OCI-LY7 (cell line): ENCODE measurements around the gene CYTH3. TPM values are rescaled to one million over a fixed set of nuclear protein-coding genes. Genes with fewer than 3 reads are reported as not detected.

Source experiments
- Bru-seq: library from RNA; stranded (reverse); fragments of 400-500 nt; gene quantifications from one replicate; lab custom pipeline; 2021; lab: Mats Ljungman, UMichigan
- BruChase-seq, 2 experiments: library from RNA; stranded (reverse); fragments of 400-500 nt; gene quantifications; one replicate each; lab custom pipeline; 2021; lab: Mats Ljungman, UMichigan
- BruUV-seq: library from RNA; stranded (reverse); fragments of 400-500 nt; replicated peaks from 2 replicates; lab custom pipeline; 2021; lab: Mats Ljungman, UMichigan
- CTCF ChIA-PET: fragments of 300-600 bp; sonication (Branson Sonifier 250); formaldehyde crosslinking; loops from one replicate; lab custom pipeline; 2022; ENCODE audit warnings: antibody characterized with exemption; ENCODE audit not compliant: unreplicated experiment; lab: Charles Lee
- POLR2A ChIA-PET: fragments of 300-600 bp; sonication (Branson Sonifier 250); formaldehyde crosslinking; loops from one replicate; lab custom pipeline; 2022; ENCODE audit warnings: antibody characterized with exemption; lab: Charles Lee
- DNase-seq: peaks from one replicate; pipeline ENCODE4 v3.0.0-alpha.2; 2015; ENCODE audit warnings: low spot score
- H2AFZ ChIP-seq: fragments of 200-600 bp; sonication (generic), shearing (Covaris generic); 2 replicates; pipeline ENCODE4 v1.6.1; 2014; ENCODE audit warnings: mild to moderate bottlenecking, antibody characterized with exemption, low read length, moderate library complexity
- H3K27ac ChIP-seq: fragments of 200-600 bp; sonication (generic); 2 replicates; pipeline ENCODE4 v1.5.1; 2014; ENCODE audit warnings: mixed run types, low read depth, mild to moderate bottlenecking, moderate library complexity, low read length, inconsistent platforms; ENCODE audit not compliant: poor library complexity, severe bottlenecking
- H3K36me3 ChIP-seq: fragments of 200-600 bp; sonication (generic); 2 replicates; pipeline ENCODE4 v1.6.1; 2014; ENCODE audit warnings: mild to moderate bottlenecking, antibody characterized with exemption, low read length, moderate library complexity, mixed read lengths; ENCODE audit not compliant: insufficient read depth
- H3K4me1 ChIP-seq: fragments of 200-600 bp; sonication (generic); 2 replicates; pipeline ENCODE4 v1.5.1; 2014; ENCODE audit warnings: mild to moderate bottlenecking, low read length; ENCODE audit not compliant: insufficient read depth, poor library complexity, severe bottlenecking
- H3K4me2 ChIP-seq: fragments of 200-600 bp; sonication (generic); 2 replicates; pipeline ENCODE4 v1.6.1; 2014; ENCODE audit warnings: mild to moderate bottlenecking, low read length
- H3K4me3 ChIP-seq: fragments of 200-600 bp; sonication (generic); 2 replicates; pipeline ENCODE4 v1.5.1; 2014; ENCODE audit warnings: mild to moderate bottlenecking, low read depth, low read length; ENCODE audit not compliant: poor library complexity, severe bottlenecking
- H3K79me2 ChIP-seq: fragments of 200-600 bp; sonication (generic); 2 replicates; pipeline ENCODE4 v1.6.1; 2016; ENCODE audit warnings: low read depth, mild to moderate bottlenecking, low read length, moderate library complexity, mixed read lengths; ENCODE audit not compliant: insufficient read depth
- H3K9me2 ChIP-seq: fragments of 200-600 bp; sonication (generic); 2 replicates; pipeline ENCODE4 v1.6.1; 2016; ENCODE audit warnings: mild to moderate bottlenecking, low read length, mixed read lengths; ENCODE audit not compliant: insufficient read depth
- H3K9me3 ChIP-seq: fragments of 200-600 bp; sonication (generic); 2 replicates; pipeline ENCODE4 v1.6.1; 2014; ENCODE audit warnings: mild to moderate bottlenecking, mixed run types, low read length, mixed read lengths
- H4K20me1 ChIP-seq: fragments of 200-600 bp; sonication (generic); 2 replicates; pipeline ENCODE4 v1.6.1; 2014; ENCODE audit warnings: mild to moderate bottlenecking, antibody characterized with exemption, low read length, moderate library complexity, mixed read lengths; ENCODE audit not compliant: insufficient read depth
- EZH2phosphoT487 ChIP-seq: fragments of 200-600 bp; sonication (generic); IDR thresholded peaks from 2 replicates; pipeline ENCODE4 v1.6.1; 2018; ENCODE audit warnings: low read depth, borderline replicate concordance, mild to moderate bottlenecking, mixed run types, antibody characterized with exemption, low read length, moderate library complexity, mixed read lengths
- intact Hi-C: fragments of 100-400 bp; cut with micrococcal nuclease; formaldehyde crosslinking; loops from one replicate; pipeline ENCODE4 v1.10.0; 2022; ENCODE audit not compliant: unreplicated experiment
- long read RNA-seq: library from polyadenylated mRNA; stranded (forward); transcript quantifications from one replicate; pipeline ENCODE4 v2.0.0, GENCODE V29; 2022
- total RNA-seq, 2 experiments: library from RNA; depleted of rRNA in 1 of 2; stranded (reverse); fragments of >200 nt in 1 of 2; shearing (Covaris generic) in 1 of 2; gene quantifications; 2 replicates each; pipeline ENCODE4 v1.2.3, GENCODE V29; 2014 to 2022
- TF ChIP-seq, protein P1 (sequence below): fragments of 200-600 bp; sonication (generic); conservative IDR thresholded peaks from 2 replicates; pipeline ENCODE4 v1.5.1; 2014; ENCODE audit warnings: mild to moderate bottlenecking, antibody characterized with exemption, low read length, moderate library complexity, mixed read lengths

CYTH3 gene, protein sequence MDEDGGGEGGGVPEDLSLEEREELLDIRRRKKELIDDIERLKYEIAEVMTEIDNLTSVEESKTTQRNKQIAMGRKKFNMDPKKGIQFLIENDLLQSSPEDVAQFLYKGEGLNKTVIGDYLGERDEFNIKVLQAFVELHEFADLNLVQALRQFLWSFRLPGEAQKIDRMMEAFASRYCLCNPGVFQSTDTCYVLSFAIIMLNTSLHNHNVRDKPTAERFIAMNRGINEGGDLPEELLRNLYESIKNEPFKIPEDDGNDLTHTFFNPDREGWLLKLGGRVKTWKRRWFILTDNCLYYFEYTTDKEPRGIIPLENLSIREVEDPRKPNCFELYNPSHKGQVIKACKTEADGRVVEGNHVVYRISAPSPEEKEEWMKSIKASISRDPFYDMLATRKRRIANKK
- total RNA-seq (2014; rRNA removed; shearing (Covaris generic)) (3.3 and 3.7 TPM in 2 replicates), total RNA-seq (2022) (4.7 and 5.0 TPM in 2 replicates), Bru-seq, nascent RNA (percentile 40 among the genes with signal in this experiment), BruChase-seq, experiment 1, labeled RNA remaining after a 6-hour chase (percentile 42 among the genes with signal in this experiment), BruChase-seq, experiment 2, labeled RNA remaining after a 2-hour chase (percentile 39 among the genes with signal in this experiment)
- long read RNA-seq, full-length matches to known transcripts, result 5 of 10 reads
- long read RNA-seq, partial matches to known transcripts, result 0 of 10 reads
- long read RNA-seq, other reads (novel, unspliced or antisense), result 5 of 10 reads

DNA sequence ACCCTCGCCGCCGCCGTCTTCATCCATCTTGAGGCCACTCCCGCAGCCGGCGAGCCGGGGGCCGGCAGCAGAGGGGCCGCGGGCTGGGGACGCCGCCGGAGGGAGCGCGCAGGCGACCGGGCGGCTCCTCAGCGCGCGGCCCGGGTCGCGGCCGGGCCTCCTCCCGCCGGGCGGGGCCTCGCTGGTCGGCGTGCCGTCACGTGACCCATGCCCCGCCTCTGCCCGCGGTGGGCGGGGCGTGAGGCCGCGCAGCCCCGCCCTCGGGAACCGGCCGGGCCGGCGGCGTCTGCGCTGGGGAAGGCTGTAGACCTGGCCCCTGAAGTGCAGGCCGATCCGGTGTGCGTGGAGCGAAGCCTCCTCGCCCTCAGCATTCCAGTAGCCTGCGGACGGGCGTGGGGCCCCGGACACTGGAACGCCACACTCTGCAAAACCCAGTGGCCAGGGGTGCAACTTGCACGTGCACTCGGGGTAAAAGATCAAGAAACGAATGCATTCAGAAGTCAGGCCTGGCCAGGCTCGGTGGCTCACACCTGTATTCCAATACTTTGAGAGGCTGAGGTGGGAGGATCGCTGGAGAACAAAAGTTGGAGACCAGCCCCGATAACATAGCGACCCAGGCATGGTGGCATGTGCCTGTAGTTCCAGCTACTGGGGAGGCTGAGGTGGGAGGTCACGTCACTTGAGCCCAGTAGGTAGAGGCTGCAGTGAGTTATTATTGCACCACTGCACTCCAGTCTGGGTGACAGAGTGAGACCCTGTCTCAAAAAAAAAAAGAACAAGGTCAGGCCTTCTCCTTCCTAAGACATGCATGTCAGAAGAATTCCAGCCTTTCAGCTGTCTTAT is at the start of gene CYTH3:
TSS of gene CYTH3 (minus strand) at position 144 of the 843 bp plus-strand sequence. CDS start at position 27, 117 bp downstream.
- DNase-seq, result peak; percentile 89
- no peaks in the 10 kb centered on the region for H3K36me3 ChIP-seq
- CTCF ChIA-PET, result no interaction called here
- H3K4me3 ChIP-seq, result peak within 1 kb of the TSS; percentile 70
- H3K4me2 ChIP-seq, result peak within 1 kb of the TSS; percentile 71
- BruUV-seq, result no TSS peak
- POLR2A ChIA-PET, result no interaction called here
- H3K9me3 ChIP-seq, result no peaks in the 10 kb centered on the region
- H3K9me2 ChIP-seq, result no peaks in the 10 kb centered on the region
- H3K4me1 ChIP-seq, result peaks cover 17% of the 10 kb centered on the region
- no peak within 1 kb of the TSS for H3K27ac ChIP-seq
- intact Hi-C loops, result no loop called here
- TF ChIP-seq, protein P1, sequence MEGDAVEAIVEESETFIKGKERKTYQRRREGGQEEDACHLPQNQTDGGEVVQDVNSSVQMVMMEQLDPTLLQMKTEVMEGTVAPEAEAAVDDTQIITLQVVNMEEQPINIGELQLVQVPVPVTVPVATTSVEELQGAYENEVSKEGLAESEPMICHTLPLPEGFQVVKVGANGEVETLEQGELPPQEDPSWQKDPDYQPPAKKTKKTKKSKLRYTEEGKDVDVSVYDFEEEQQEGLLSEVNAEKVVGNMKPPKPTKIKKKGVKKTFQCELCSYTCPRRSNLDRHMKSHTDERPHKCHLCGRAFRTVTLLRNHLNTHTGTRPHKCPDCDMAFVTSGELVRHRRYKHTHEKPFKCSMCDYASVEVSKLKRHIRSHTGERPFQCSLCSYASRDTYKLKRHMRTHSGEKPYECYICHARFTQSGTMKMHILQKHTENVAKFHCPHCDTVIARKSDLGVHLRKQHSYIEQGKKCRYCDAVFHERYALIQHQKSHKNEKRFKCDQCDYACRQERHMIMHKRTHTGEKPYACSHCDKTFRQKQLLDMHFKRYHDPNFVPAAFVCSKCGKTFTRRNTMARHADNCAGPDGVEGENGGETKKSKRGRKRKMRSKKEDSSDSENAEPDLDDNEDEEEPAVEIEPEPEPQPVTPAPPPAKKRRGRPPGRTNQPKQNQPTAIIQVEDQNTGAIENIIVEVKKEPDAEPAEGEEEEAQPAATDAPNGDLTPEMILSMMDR, result no peak
- TF ChIP-seq EZH2phosphoT487, result no peak
- peak within 1 kb of the TSS; percentile 85 for H2AFZ ChIP-seq
- H3K79me2 ChIP-seq, result no peaks in the 10 kb centered on the region
- H4K20me1 ChIP-seq, result no peaks in the 10 kb centered on the region

DNA sequence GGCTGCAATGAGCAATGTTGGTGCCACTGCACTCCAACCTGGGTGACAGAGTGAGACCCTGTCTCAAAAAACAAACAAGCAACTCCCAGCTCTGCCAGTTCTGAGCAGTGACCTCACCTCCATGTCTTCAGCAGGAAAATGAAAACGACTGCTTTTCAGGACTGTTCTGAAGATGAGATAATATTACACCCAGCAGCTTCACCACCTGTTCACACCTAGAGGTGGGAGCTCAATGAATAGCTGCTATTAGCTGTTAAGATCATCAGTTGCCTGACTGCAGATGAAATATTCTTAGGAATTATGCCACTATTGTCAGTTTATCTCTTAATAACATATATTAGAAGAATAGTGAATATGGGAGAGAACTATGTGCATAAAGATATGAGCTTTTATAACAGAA is 48.4 kb upstream of the CYTH3 start:
- Histone ChIP-seq H3K79me2 (no peaks in the 10 kb centered on the region), H3K36me3 (no peaks in the 10 kb centered on the region), H4K20me1 (no peaks in the 10 kb centered on the region), H3K4me2 (no peak overlapping the region), H2AFZ (no peak overlapping the region), H3K4me3 (no peak overlapping the region), H3K9me3 (no peaks in the 10 kb centered on the region), H3K27ac (no peak overlapping the region), H3K4me1 (no peaks in the 10 kb centered on the region), H3K9me2 (no peaks in the 10 kb centered on the region)
- BruUV-seq, result no TSS peak
- TF ChIP-seq EZH2phosphoT487, result no peak
- TF ChIP-seq, protein P1, result no peak
- no peak for DNase-seq
- ChIA-PET POLR2A (no interaction called here), CTCF (no interaction called here)
- intact Hi-C loops, result loop anchor here (5.0 kb wide), 2 partner anchors 158 to 463 kb away; no protein-coding TSS in a partner anchor
